OCI-LY7 (cell line): ENCODE data around the gene HCAR3. TPM values are rescaled to one million over a fixed set of nuclear protein-coding genes. Genes with fewer than 3 reads are reported as not detected.

Source experiments
- BruUV-seq: library from RNA; stranded (reverse); fragments of 400-500 nt; replicated peaks from 2 replicates; lab custom pipeline; 2021; lab: Mats Ljungman, UMichigan
- CTCF ChIA-PET: fragments of 300-600 bp; sonication (Branson Sonifier 250); formaldehyde crosslinking; loops from one replicate; lab custom pipeline; 2022; ENCODE audit warnings: antibody characterized with exemption; ENCODE audit not compliant: unreplicated experiment; lab: Charles Lee
- POLR2A ChIA-PET: fragments of 300-600 bp; sonication (Branson Sonifier 250); formaldehyde crosslinking; loops from one replicate; lab custom pipeline; 2022; ENCODE audit warnings: antibody characterized with exemption; lab: Charles Lee
- DNase-seq: peaks from one replicate; pipeline ENCODE4 v3.0.0-alpha.2; 2015; ENCODE audit warnings: low spot score
- H2AFZ ChIP-seq: fragments of 200-600 bp; sonication (generic), shearing (Covaris generic); 2 replicates; pipeline ENCODE4 v1.6.1; 2014; ENCODE audit warnings: mild to moderate bottlenecking, antibody characterized with exemption, low read length, moderate library complexity
- H3K27ac ChIP-seq: fragments of 200-600 bp; sonication (generic); 2 replicates; pipeline ENCODE4 v1.5.1; 2014; ENCODE audit warnings: mixed run types, low read depth, mild to moderate bottlenecking, moderate library complexity, low read length, inconsistent platforms; ENCODE audit not compliant: poor library complexity, severe bottlenecking
- H3K36me3 ChIP-seq: fragments of 200-600 bp; sonication (generic); 2 replicates; pipeline ENCODE4 v1.6.1; 2014; ENCODE audit warnings: mild to moderate bottlenecking, antibody characterized with exemption, low read length, moderate library complexity, mixed read lengths; ENCODE audit not compliant: insufficient read depth
- H3K4me1 ChIP-seq: fragments of 200-600 bp; sonication (generic); 2 replicates; pipeline ENCODE4 v1.5.1; 2014; ENCODE audit warnings: mild to moderate bottlenecking, low read length; ENCODE audit not compliant: insufficient read depth, poor library complexity, severe bottlenecking
- H3K4me2 ChIP-seq: fragments of 200-600 bp; sonication (generic); 2 replicates; pipeline ENCODE4 v1.6.1; 2014; ENCODE audit warnings: mild to moderate bottlenecking, low read length
- H3K4me3 ChIP-seq: fragments of 200-600 bp; sonication (generic); 2 replicates; pipeline ENCODE4 v1.5.1; 2014; ENCODE audit warnings: mild to moderate bottlenecking, low read depth, low read length; ENCODE audit not compliant: poor library complexity, severe bottlenecking
- H3K79me2 ChIP-seq: fragments of 200-600 bp; sonication (generic); 2 replicates; pipeline ENCODE4 v1.6.1; 2016; ENCODE audit warnings: low read depth, mild to moderate bottlenecking, low read length, moderate library complexity, mixed read lengths; ENCODE audit not compliant: insufficient read depth
- H3K9me2 ChIP-seq: fragments of 200-600 bp; sonication (generic); 2 replicates; pipeline ENCODE4 v1.6.1; 2016; ENCODE audit warnings: mild to moderate bottlenecking, low read length, mixed read lengths; ENCODE audit not compliant: insufficient read depth
- H3K9me3 ChIP-seq: fragments of 200-600 bp; sonication (generic); 2 replicates; pipeline ENCODE4 v1.6.1; 2014; ENCODE audit warnings: mild to moderate bottlenecking, mixed run types, low read length, mixed read lengths
- H4K20me1 ChIP-seq: fragments of 200-600 bp; sonication (generic); 2 replicates; pipeline ENCODE4 v1.6.1; 2014; ENCODE audit warnings: mild to moderate bottlenecking, antibody characterized with exemption, low read length, moderate library complexity, mixed read lengths; ENCODE audit not compliant: insufficient read depth
- EZH2phosphoT487 ChIP-seq: fragments of 200-600 bp; sonication (generic); IDR thresholded peaks from 2 replicates; pipeline ENCODE4 v1.6.1; 2018; ENCODE audit warnings: low read depth, borderline replicate concordance, mild to moderate bottlenecking, mixed run types, antibody characterized with exemption, low read length, moderate library complexity, mixed read lengths
- intact Hi-C: fragments of 100-400 bp; cut with micrococcal nuclease; formaldehyde crosslinking; loops from one replicate; pipeline ENCODE4 v1.10.0; 2022; ENCODE audit not compliant: unreplicated experiment
- total RNA-seq, 2 experiments: library from RNA; depleted of rRNA in 1 of 2; stranded (reverse); fragments of >200 nt in 1 of 2; shearing (Covaris generic) in 1 of 2; gene quantifications; 2 replicates each; pipeline ENCODE4 v1.2.3, GENCODE V29; 2014 to 2022
- TF ChIP-seq, protein P1 (sequence below): fragments of 200-600 bp; sonication (generic); conservative IDR thresholded peaks from 2 replicates; pipeline ENCODE4 v1.5.1; 2014; ENCODE audit warnings: mild to moderate bottlenecking, antibody characterized with exemption, low read length, moderate library complexity, mixed read lengths

The HCAR3 gene
- total RNA-seq, 2 experiments from 2014 or later, result not detected

DNA sequence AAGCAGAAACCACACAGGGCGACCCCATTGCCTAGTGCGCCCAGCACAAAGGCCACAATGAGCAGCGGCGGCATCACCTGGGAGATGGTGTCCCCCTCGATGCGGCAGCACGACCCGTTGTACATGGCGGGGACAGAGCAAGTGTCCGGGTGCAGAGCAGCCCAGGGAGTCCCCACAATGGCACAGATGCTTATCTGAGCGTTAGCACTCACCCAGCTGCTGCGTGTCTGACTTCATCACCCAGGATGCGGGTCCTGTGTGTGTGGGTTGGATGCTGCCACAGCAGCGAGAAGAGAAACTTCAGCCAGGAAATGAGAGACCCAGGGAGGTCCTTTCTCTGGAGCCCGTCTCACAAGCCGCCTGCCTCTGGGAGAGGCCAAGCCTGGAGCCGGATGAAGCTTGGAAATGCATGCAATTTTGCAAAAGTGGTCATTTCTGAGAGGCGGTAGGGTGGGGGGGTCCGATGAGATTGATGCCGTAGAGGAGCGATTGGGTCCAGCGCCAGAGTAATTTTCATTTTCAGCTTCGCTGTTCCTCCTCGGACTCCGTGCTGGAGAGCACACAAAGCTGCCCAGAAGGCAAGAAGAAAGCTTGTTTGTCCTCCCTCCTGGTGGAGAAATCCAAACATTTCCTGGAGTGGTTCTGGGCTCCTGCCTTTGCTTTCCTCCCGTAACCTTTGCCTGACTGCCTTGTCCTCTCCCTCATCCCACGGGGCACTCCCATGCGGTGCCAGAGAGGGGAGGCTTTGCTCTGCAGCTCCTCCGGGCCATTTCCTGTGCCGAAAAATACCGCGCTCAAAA, 13.8 kb upstream of the HCAR3 start, which contains the start of gene HCAR1:
Gene HCAR1, minus strand, starts transcription at position 630 of the 800 bp plus-strand sequence. Its CDS starts 505 bp downstream, at position 125.
- BruUV-seq, result no TSS peak
- no peaks in the 10 kb centered on the region for H3K9me2 ChIP-seq
- TF ChIP-seq, protein P1, sequence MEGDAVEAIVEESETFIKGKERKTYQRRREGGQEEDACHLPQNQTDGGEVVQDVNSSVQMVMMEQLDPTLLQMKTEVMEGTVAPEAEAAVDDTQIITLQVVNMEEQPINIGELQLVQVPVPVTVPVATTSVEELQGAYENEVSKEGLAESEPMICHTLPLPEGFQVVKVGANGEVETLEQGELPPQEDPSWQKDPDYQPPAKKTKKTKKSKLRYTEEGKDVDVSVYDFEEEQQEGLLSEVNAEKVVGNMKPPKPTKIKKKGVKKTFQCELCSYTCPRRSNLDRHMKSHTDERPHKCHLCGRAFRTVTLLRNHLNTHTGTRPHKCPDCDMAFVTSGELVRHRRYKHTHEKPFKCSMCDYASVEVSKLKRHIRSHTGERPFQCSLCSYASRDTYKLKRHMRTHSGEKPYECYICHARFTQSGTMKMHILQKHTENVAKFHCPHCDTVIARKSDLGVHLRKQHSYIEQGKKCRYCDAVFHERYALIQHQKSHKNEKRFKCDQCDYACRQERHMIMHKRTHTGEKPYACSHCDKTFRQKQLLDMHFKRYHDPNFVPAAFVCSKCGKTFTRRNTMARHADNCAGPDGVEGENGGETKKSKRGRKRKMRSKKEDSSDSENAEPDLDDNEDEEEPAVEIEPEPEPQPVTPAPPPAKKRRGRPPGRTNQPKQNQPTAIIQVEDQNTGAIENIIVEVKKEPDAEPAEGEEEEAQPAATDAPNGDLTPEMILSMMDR, result no peak
- no peak for TF ChIP-seq EZH2phosphoT487
- CTCF ChIA-PET, result no interaction called here
- no peak within 1 kb of the TSS for H3K4me2 ChIP-seq
- no peaks in the 10 kb centered on the region for H4K20me1 ChIP-seq
- no peaks in the 10 kb centered on the region for H3K9me3 ChIP-seq
- intact Hi-C loops, result no loop called here
- H3K27ac ChIP-seq, result no peak within 1 kb of the TSS
- no peak within 1 kb of the TSS for H3K4me3 ChIP-seq
- no peak within 1 kb of the TSS for H2AFZ ChIP-seq
- H3K4me1 ChIP-seq, result peaks cover 31% of the 10 kb centered on the region
- no peaks in the 10 kb centered on the region for H3K36me3 ChIP-seq
- POLR2A ChIA-PET, result interaction anchor here (0.6 kb wide), 1 partner anchor 190 kb away, joined by 3 read pairs; no protein-coding TSS in a partner anchor
- no peak for DNase-seq
- H3K79me2 ChIP-seq, result no peaks in the 10 kb centered on the region

DNA sequence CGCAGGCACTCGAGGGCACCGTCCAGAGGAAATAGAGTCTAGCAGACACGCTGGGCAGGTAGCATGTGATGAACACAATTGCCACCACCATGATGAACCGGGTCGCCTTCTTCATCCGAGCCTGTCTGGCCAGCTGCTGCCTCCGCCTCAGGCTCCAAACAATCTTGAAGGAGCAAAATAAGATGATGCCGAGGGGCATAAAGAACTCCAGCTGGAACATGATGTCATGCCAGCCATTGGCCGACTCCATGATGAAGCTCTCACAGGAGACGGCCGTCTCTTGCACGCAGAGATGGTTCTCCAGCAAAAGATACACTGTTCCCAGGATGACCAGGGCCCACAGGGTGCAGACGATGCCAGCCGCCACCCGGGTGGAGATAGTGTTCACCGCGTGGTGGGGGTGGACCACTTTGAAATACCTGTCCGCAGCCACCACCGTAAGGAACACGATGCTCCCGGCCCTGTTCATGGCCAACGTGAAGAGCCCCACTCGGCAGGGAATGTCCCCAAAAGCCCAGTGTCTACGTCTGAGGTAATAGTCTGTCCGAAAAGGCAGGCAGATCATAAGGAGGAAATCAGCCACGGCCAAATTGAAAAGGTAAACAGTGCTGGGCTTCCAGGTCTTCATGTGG, 13.1 kb upstream of the HCAR3 start:
- Histone ChIP-seq H4K20me1 (no peaks in the 10 kb centered on the region), H3K9me3 (no peaks in the 10 kb centered on the region), H3K9me2 (no peaks in the 10 kb centered on the region), H3K4me1 (peaks cover 38% of the 10 kb centered on the region), H3K4me3 (no peak overlapping the region), H3K4me2 (no peak overlapping the region), H2AFZ (no peak overlapping the region), H3K36me3 (no peaks in the 10 kb centered on the region), H3K79me2 (no peaks in the 10 kb centered on the region), H3K27ac (no peak overlapping the region)
- no peak for TF ChIP-seq EZH2phosphoT487
- TF ChIP-seq, protein P1, result no peak
- POLR2A ChIA-PET, result no interaction called here
- intact Hi-C loops, result no loop called here
- no peak for DNase-seq
- BruUV-seq, result no TSS peak
- CTCF ChIA-PET, result no interaction called here
